Stimulated activated CD4-positive, alpha-beta T cell treated with anti-CD3 and anti-CD28 coated beads, Interleukin-4, amount 100 ng/mL, for 4 hours (primary cell): ENCODE results near the gene ZSWIM3.
"Not testable (repeated sequence)": the region's sequence is repeated elsewhere in the genome, so short reads cannot be mapped to it uniquely, and the experiment has no call there.

Source experiments
- DNase-seq, 2 experiments: peaks; one replicate each; pipeline ENCODE4 v3.0.0-alpha.2; 2020

The ZSWIM3 gene

GRCh38 chr20:45861221-45862075, 4.0 kb downstream of the ZSWIM3 start:
- DNase-seq: no peak

DNA sequence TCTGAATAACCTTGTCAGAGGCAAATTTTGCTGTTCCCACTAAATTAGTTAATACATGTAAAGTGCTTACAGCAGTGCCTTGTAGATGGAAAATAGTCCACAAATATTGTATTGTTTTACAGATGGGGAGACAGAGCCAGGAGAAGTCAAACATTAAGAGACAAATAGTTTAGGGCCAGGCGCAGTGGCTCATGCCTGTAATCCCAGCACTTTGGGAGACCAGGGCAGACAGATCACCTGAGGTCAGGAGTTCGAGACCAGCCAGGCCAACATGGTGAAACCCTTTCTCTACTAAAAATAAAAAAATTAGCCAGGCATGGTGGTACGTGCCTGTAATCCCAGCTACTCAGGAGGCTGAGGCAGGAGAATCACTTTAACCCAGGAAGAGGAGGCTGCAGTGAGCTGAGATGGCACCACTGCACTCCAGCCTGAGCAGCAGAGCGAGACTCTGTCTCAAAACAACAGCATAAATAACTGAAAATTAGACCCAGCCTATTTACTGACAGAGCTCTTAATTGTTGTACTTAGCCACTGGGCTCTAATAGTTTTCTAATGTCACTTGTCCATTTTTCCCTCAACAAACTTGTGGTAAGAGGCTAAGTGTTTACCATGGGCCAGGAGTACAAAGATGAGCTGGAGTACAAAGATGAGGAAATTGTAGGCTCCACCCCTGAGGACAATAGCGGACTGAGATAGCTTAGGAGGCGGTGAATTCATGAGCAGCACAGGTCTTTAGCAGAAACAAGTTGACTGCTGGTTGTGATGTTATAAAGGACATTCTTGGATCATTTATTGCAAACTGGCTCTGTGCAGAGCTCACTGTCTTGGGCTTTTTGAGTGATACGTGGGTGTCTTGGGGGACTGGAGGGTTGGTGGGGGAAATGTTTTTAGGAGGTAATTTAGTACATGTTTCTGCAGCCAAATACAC, 6.4 kb downstream of the ZSWIM3 start:
- DNase-seq: no peak

DNA sequence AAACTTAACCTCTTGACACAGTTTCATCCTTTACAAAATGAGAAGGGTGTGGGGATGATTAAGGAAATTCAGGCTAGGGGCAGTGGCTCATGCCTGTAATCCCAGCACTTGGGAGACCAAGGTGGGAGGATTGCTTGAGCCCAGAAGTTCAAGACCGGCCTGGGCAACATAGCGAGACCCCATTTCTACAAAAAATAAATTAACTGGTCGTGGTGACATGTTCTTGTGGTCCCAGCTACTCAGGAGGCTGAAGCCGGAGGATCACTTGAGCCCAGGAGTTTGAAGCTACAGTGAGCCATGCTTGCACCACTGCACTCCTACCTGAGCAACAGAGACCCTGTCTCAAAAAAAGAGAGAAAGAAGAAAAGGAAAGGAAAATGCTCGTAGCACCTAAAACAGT, 9.0 kb downstream of the ZSWIM3 start:
- DNase-seq: no peak

GRCh38 chr20:45867136-45867818, 9.9 kb downstream of the ZSWIM3 start:
- no peak for DNase-seq

DNA sequence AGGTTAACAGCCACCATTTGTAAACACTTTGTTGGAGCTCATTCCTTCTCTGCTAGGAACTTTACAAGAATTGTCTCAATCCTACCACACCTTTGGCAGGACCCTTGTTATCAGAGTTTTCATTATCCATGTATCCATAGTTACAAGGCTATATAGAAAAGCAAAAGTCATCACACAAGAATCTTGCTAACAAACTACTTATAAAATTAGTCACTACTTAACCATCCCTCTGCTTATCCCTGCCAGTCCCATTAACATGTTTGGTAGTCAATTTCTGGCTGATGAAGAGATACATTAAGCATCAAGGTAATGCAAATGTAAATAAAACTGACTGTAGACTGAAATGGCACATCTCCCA, 10.4 kb downstream of the ZSWIM3 start:
- DNase-seq: no peak

GRCh38 chr20:45872626-45873025, 15.2 kb downstream of the ZSWIM3 start:
- no peak for DNase-seq

DNA sequence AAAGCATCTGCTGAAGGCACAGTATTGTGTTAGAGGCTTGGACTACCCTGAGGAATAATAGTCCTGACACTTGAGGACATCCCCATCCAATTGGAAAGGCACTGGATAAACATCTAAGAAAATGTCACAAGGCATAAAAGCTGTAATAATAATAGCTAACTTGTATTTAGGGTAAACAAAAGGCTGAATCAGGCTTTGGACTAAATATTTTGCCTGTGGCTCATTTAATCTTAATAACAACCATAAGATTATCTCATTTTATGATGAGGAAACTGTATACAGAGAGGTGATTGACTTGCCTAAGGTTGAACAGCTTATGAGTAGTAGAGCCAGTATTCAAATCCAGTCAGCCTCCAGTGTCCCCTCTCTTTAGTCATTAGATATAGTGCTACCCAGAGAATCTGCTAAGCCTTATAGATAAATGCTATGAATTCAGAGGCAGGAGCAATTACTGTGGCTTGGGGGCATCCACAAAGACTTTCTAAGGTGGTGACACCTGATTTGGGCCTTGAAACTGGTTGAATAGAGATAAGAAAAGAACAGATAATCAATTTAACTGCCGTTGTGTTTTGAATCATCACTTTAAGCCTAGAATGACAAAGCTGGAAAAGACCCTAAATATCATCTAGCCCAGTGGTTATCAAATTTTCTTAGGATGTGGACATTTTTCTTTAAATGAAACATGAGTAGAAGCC, 16.1 kb downstream of the ZSWIM3 start:
- no peak for DNase-seq

GRCh38 chr20:45874104-45874481, 16.7 kb downstream of the ZSWIM3 start:
- DNase-seq: not testable (repeated sequence)

GRCh38 chr20:45874576-45874975, 17.2 kb downstream of the ZSWIM3 start:
- DNase-seq: no peak

DNA sequence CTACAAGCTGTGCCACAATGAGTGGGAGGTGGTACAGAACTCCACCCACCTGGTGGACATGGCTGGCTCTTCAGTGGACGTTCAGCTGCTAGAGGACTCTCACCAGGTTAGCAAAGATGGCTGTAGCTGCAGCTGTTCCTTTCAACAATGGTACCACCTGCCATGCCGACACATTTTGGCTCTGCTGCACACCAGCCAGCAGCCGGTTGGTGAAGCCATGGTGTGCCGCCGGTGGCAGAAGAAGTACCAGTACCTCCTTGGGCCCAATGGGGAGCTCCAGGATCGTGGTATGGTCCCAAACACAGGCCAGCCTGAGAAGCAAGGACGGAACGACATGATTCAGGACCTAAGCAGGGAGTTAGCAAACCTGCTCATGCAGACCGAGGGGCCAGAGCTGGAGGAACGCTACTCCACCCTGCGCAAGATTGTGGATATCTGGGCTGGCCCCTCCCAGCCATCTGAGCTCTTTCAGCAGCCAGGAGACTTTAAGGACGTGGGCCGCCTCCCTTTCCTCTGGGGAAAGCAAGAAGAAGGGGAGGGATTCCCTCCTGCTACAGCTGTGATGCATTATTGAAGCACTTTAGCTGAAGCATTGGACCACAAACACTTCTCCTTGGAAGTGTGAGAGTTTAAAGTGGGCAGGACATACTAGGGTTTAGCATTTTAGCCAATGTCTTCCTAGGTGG, 20.8 kb downstream of the ZSWIM3 start:
- no peak for DNase-seq

DNA sequence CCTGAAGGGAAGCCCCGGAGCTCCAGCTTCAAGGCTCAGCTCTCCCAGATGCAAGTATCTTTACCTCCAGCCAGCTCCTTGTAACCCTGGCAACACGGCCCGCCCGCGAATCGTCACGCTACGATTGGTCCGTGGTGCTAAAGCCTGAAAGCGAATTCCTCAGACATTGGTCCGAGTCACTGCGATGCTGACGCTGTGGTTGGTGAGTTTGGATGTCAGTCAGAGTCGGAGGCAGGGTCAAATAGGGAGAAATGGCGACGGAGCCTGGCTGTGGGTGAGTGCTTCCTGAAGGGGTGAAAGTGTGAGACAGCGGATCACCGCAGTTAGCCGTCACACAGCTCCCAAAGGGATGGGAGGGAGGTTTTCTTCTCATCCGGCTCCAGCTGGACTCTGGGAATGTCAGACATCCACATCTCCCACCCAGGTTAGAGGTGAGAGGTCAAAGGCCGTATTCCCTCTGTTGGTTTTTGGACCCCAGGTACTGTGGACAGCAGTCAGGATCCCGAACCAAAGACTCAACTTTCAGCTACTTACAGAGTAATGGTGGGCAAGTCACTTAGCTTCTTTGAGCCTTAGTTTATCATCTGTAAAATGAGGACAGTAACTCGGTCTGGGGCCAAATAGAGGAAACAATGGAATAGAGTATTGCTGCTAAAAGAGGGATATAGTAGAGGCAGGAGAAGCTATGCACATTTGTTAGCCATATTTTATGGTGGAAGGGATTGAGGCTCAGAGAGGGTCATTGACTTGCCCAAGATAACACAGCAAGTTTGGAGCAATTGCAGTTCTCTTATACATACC, 23.8 kb downstream of the ZSWIM3 start, which contains the start of gene ZSWIM1:
Gene ZSWIM1, plus strand, starts transcription at position 240 of the 801 bp plus-strand sequence. CDS start 1,366 bp downstream, outside the sequence.
- DNase-seq: peak; percentile 98

DNA sequence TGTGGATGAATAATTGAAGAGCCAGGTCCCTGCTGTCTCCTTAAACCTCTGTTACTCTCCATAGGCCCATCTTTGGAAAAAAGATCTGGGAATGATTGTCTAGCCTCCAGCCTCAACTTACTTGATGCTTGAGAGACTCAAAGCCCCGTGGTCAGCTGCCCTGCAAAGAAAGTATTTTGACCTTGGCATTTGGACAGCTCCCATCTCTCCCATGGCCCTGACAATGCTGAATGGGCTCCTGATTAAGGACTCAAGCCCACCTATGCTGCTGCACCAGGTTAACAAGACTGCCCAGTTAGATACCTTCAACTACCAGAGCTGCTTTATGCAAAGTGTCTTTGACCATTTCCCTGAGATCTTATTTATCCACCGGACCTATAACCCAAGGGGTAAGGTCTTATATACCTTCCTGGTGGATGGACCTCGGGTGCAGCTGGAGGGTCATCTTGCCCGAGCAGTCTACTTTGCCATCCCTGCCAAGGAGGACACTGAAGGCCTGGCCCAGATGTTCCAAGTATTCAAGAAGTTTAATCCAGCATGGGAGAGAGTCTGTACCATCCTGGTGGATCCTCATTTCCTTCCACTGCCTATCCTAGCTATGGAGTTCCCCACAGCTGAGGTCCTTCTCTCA, 25.2 kb downstream of the ZSWIM3 start:
- no peak for DNase-seq

DNA sequence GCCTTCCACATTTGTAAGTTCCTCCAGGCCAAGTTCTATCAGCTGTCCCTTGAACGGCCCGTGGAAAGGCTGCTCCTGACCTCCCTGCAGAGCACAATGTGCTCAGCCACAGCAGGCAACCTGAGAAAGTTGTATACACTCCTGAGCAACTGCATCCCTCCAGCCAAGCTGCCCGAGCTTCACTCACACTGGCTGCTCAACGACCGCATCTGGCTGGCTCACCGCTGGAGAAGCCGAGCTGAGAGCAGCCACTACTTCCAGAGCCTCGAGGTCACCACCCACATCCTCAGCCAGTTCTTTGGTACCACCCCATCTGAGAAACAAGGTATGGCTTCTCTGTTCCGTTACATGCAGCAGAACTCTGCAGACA, 25.7 kb downstream of the ZSWIM3 start:
- DNase-seq: no peak

DNA sequence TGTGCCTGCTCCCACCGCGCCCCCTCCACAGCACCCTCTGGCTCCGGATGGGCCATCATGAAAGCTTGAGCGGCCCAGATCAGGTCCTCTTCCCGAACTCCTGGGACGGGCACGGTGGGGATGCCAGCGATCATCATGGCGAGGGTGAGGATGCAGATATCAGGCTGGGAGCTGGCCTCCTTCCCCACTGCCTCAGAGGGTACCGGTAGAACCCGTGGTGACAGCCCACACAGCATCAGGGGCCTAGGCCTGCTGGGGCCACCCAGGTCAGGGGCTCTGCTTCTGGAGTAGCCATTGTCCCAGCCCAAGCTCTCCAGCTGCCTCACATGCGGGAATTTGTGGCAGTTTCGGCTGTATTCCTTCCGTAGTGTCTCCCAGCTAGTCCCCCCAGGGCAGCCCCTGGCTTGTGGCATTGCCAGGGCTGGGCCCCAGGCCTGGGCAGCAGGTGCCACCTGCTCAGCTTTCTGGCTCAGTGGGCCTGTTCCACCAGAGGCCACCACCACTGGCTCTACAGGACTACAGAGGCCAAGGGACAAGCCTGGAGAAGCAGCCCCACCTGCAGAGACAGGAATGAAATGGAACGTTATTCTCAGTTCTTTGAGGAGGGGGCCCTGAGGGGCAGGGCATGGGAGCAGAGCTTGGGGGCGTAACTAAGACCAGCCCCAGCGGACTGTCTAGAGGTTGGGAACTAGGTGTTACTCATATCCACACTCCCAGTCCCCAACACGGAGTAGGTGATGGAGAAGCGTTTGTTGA, 29.4 kb downstream of the ZSWIM3 start:
- no peak for DNase-seq

GRCh38 chr20:45887346-45887715, 29.9 kb downstream of the ZSWIM3 start, which contains the start of gene SPATA25:
Gene SPATA25, minus strand, starts transcription at chr20:45887622. Its CDS starts 32 bp downstream, at chr20:45887590.
- no peak for DNase-seq

- DNase-seq: no peak
These were observed 31.3 kb downstream of the ZSWIM3 start for GRCh38 chr20:45888681-45889080.

DNA sequence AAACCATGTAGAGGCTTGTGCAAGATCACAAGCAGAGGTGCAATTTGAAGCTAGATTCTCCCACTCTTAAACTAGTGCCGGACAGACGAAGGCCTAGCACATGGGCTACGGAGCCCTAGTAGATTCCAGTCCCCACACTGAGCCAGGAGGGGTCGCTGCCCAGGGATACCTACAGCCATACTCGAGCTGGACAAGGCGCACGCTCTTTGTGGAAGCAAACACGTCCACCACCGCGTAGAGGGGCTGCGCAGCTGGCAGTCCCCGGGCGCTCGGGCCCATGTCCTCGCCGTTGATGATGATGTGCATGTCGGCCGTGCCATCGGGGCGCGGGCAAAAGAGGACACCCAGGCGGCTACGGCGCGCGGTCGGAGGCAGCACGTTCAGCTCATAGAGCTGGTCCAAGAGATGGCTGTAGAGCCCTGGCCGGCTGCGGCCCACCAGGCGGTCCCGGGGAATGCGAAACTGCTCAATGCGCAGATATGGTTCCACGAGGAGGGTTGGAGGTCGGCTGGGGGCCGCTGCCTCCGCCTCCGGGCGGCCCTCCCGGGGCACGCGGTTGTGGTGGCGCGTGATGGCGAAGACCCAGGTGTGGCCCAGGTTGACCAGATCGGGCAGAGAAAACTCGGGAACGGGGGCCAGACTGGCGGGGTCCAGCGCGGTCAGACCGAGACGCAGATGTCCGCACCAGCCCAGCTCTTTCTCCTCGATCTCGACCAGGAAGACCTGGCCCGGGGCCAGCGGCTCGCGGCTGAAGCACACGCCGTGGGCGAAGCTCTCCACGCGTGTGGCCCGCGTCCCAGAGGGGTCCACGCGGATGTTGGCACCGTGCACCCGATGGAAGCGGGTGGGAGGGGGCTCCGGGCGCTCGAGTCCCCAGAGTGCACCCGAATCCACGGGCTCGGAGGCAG, 32.9 kb downstream of the ZSWIM3 start:
- DNase-seq: peak; percentile 46 to 47
